Measurements from ENCODE around the gene KDM4E.

GRCh38 chr11:95045812-95046211 is 20.8 kb downstream of the KDM4E start:
- no peak for TF ChIP-seq CTCF (IDR thresholded peaks at IDR 0.05)
- TF ChIP-seq POLR2A (IDR thresholded peaks at IDR 0.05): no peak
- no peak for TF ChIP-seq EP300 (IDR thresholded peaks at IDR 0.05; ENCODE audit: low read depth)
- no peak for TF ChIP-seq POLR2AphosphoS5 (IDR thresholded peaks at IDR 0.05)

All from transverse colon (tissue), 4 donors.